HTERT RPE-1 (cell line): ENCODE data around the gene DCAKD.

Experiments used
- in situ Hi-C: fragments of 300-500 bp; cut with MboI; formaldehyde crosslinking; loops from 4 replicates; pipeline ENCODE4 v1.14.3; 2020; ENCODE audit warnings: low sequenced_read_pairs

The DCAKD gene

DNA sequence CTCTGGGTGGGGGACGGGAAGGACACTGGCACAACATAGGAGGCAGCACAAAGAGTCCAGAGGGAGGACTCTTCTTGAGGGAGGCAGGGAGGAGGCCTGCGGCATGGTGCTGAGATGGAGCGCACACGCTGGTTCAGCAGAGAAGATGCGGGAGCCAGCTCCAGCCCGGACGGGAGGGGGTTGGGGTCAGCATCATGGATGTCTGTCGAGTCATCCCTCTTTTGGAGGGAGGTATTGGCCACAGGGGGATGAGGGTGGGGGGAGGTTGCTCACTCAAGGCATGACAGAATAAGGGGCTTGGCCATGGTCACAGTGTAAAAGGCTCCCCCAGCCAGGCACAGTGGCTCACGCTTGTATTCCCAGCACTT lies 19.3 kb downstream of the DCAKD start:
- in situ Hi-C loops: no loop called here

DNA sequence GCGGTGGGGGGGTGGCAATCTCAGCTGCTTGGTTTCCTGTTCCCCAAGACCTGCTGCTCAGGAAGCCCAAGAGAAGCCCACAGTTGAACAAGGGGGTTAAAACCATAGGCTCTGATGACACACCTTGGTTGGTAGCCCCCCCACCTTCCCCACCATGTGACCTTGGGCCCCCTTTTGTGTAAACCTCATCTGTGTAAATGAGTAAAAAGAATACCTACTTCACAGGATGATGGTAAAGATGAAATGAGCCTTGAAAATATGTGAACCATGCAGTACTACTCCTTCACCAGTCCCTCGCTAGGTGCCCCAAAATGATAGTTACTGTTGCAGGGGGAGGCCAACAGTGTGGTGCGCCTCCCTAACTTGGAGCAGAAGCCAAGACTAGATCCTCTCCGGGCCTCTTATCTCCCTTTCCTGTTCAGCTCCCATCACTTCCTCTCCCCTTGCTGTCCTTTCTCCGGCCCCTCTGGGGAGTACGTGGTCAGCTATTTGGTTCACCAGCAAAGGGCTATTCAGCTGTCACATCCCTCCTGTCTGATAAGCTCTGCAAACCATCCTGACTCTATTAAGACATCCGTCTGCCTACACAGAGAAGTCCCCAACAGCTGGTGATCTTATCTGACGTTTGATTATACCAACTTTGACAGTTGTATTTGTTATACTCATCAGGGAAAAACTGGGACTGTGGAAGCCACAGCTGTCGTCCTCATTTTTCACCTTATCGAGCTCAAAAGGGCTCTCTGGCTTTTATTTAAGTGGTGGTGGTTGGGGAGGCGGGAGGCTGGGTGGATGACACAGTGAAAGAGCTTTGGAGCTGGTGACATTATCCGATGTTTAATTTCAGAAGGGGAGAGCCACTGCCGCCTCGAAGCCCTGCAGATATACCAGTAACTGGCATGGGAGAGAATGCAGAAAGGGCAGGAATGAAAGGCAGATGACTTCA lies 19.9 kb downstream of the DCAKD start:
- in situ Hi-C loops: no loop called here

DNA sequence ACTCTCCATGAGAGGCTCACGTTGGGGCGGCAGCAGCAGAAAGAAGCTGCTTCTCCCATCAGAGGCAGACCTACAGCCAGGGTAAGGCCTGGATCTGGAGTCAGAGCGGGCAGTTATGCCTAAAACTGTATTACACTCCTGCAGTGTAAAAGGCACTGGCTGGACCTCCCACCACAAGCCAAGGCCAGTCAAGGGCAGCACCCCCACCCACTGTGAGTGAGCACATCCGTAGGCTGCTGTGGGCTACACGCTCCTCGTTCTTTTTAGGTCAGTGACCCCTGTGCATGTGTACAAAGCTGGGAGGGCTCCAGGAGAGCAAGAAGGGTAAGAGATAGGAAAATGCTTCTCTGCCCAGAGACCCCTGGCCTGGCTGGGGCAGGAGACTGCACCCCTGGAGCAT lies 20.7 kb downstream of the DCAKD start:
- in situ Hi-C loops: no loop called here

GRCh38 chr17:45029758-45030423 lies 21.5 kb downstream of the DCAKD start:
- in situ Hi-C loops: no loop called here

DNA sequence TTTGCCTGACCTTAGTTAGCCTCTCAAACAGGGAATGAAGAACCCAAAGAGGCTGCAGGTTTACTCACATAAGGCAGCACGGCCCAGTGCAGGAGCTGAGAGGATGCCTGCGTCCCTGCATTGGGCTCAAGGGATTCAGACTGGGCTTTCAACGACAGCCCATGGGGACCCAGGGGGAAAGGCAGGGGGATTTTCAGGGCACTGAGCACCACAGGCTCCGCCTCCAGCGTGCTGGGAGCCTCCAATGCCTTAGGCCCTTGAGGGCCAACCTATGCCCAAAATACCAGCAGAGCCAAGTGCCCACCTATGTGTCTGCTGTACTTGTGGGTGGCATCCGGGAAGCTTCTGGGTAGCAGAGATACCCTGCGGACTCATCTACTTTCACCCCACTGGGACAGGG lies 22.3 kb downstream of the DCAKD start:
- in situ Hi-C loops: no loop called here

GRCh38 chr17:45022655-45023339 lies 28.6 kb downstream of the DCAKD start:
- in situ Hi-C loops: no loop called here

GRCh38 chr17:45022288-45022648 lies 29.2 kb downstream of the DCAKD start:
- in situ Hi-C loops: no loop called here

GRCh38 chr17:45021607-45022287 lies 29.7 kb downstream of the DCAKD start:
- in situ Hi-C loops: no loop called here

DNA sequence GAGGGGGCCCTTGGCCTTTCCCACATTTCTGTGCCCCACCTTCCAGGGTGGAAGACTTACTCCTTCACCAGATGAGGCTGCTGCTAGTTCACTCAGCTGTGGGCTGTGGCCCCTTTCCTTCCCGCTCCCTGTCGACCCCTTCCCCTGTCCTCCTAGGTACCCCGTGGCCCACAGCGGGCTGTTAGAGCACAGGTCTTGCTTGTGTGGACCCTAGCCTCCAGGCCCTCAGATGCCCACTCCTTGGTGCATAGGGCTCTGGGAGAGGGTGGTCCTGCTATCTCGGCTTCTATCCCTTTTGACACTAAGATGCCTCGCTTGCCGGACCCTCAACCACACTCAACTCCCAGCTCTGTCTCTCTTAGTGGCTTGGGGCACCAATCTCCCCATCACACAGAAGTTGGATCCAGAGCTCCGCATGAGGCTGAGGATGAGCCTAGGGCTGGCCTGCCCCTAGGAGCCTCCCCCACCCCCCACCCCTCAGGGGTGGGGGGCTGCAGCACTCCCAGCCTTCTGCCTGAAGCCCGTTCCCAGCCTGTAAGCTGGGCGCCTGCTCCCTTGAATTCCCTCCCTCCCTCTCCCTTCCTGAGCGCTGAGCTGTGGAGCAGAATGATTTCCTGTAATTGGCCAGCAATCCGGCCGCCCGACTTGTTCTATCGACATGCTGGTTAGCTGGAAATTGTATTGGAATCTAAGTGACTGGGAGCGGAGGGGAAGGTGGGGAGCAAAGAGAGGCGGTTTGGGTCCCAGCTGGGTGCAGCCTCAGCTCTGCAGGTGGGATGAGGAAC lies 30.9 kb downstream of the DCAKD start:
- in situ Hi-C loops: no loop called here

GRCh38 chr17:45018848-45019711 lies 32.4 kb downstream of the DCAKD start:
- in situ Hi-C loops: no loop called here

DNA sequence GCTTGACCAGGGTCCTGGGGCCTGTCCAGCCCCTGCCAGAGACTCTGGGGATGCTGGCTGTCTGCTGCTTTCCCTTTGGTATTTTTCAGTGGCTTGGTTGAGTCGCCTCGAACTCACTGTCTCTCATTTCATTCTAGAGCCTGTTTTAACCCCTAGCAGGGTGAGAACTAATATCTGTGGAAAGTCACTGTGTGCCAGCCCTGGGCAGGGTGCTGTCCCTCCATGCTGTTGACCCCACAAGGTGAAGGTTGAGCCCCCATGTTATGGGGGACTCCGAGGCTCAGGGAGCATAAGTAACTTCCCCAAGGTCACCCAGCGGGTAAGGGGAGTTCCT lies 33.0 kb downstream of the DCAKD start:
- in situ Hi-C loops: no loop called here

DNA sequence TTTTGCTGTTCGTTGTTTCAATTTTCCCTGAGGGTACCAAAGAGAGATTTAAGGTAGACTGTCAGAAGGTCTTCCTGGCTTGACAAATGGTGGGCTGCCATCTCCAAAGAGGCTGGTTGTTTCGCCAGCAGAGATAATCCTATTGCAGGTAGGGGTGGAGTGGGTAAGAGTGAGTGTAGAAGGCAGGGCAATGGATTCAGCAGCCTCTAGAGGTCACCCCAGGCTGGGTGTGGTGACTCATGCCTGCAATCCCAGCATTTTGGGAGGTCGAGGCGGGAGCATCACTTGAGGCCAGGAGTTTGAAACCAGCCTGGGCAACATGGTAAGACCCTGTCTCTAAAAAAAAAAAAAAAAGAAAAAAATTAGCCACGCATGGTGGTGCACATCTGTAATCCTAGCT lies 34.6 kb downstream of the DCAKD start:
- in situ Hi-C loops: no loop called here

DNA sequence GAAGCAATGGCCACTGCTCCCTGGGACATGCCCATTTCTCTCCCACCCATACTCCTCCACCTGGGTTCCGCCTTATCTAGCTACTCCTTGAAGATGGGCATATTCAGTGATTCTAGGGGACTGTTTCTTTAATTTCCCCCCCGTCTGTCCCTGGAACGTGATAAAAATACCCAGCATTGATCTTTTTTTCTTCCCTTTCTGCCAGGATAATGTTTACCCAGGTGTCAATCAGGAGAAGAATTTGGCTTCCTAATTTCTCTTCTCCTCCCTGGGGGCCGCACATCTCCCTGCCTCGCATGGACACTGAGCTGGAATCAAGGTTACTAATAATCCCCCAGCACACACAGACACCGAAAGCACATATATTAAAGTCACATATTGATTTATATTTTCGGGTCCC lies 35.2 kb downstream of the DCAKD start:
- in situ Hi-C loops: no loop called here

GRCh38 chr17:45013021-45013997 lies 38.1 kb downstream of the DCAKD start:
- in situ Hi-C loops: no loop called here

DNA sequence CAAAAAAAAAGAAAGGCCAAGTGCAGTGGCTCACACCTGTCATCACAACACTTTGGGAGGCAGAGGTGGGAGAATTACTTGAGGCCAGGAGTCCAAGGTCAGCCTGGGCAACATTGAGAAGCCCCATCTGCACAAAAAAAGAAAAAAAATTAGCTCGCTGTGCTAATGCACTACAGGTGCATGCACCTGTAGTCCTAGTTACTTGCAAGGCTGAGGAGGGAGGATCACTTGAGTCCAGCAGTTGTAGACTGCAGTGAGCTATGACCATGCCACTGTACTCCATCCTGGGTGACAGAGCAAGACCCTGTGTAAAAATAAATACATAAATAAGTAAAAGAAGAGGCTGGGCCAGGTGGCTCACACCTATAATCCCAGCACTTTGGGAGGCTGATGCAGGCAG lies 39.7 kb downstream of the DCAKD start:
- in situ Hi-C loops: no loop called here

DNA sequence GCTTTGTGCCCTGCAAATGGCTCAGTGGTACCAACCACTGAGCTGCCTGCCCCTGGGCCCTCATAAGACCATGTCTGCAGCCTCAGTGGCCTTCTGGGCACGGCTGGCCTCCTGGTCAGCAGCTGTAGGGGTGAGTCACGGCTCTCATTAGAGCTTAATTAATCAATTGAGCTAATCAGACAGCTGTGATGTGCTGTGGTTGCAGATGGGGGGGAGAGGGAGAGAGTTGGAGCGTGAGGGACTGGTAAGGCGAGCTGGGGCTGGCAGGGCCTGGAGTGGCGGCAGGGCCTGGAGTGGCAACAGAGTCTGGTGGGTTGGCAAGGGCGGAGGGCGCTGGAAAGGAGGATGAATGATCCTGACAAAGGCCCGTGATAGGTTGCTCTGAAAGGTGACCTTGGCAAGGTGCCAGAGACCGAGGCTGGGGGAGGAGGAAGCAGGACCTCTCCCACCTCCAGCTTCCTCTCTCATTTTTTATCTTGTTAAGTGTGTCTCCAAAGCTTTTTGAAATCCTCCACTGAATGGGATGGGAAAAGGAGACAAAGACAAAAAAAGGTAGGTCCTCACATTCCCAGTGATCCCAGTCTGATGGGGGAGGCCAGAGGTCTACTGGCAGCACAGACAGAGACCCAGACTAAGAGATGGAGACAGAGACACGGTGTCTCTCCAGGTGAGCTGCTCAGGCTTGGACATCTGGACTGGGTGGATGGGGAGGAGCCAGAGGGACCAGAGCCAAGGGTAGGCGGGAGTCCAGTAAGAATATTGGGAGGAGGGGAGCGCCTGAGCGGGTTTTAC lies 41.6 kb downstream of the DCAKD start:
- in situ Hi-C loops: no loop called here

DNA sequence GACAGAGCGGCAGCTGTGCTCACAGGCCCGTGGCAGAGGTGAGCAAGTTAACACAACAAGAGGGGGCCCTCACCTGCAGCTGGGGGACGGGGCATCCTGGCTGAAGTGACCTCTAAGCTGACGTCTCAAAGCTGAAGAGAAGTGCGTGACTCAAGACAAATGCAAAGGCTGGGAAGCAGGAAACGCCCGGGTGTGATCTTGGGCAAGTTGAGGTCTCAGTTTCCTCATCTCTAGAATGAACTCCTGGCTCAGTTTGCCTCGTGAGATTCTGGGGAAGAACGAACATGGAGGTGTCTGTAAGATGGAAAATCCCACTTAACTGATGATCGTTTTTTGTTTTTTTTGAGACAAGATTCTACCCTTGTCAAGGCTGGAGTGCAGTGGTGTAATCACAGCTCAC lies 43.2 kb downstream of the DCAKD start:
- in situ Hi-C loops: no loop called here
